MCF 10A (cell line): ENCODE measurements around the gene NES. TPM values are rescaled to one million over a fixed set of nuclear protein-coding genes. Genes with fewer than 3 reads are reported as not detected.

Source experiments
- BruUV-seq: library from RNA; stranded (reverse); fragments of 400-500 nt; replicated peaks from 2 replicates; lab custom pipeline; 2021; lab: Mats Ljungman, UMichigan
- CTCF ChIA-PET: fragments of 300-600 bp; sonication (Branson Sonifier 250); formaldehyde crosslinking; extraction: SDS; loops from one replicate; lab custom pipeline; 2021; ENCODE audit warnings: antibody characterized with exemption, inconsistent platforms; lab: Yijun Ruan, JAX
- POLR2A ChIA-PET: fragments of 300-600, 350-650 bp; sonication (Branson Sonifier 250); formaldehyde crosslinking; extraction: SDS; loops from one replicate; lab custom pipeline; 2020; ENCODE audit warnings: antibody characterized with exemption, inconsistent platforms; lab: Yijun Ruan, JAX
- DNase-seq: peaks from one replicate; pipeline ENCODE4 v3.0.0-alpha.2; 2018; ENCODE audit not compliant: unreplicated experiment
- H3K27ac Mint-ChIP-seq: one replicate; pipeline ENCODE4 v1.8.0; 2022; ENCODE audit warnings: mild to moderate bottlenecking, low read depth, mixed read lengths; ENCODE audit not compliant: unreplicated experiment
- H3K27me3 Mint-ChIP-seq: one replicate; pipeline ENCODE4 v1.8.0; 2022; ENCODE audit warnings: mixed read lengths; ENCODE audit not compliant: insufficient read depth, unreplicated experiment
- H3K36me3 Mint-ChIP-seq: one replicate; pipeline ENCODE4 v1.8.0; 2022; ENCODE audit warnings: mild to moderate bottlenecking, moderate library complexity, mixed read lengths; ENCODE audit not compliant: insufficient read depth, unreplicated experiment
- H3K4me1 Mint-ChIP-seq: one replicate; pipeline ENCODE4 v1.8.0; 2022; ENCODE audit warnings: mixed read lengths; ENCODE audit not compliant: insufficient read depth, unreplicated experiment
- H3K4me3 Mint-ChIP-seq: one replicate; pipeline ENCODE4 v1.8.0; 2022; ENCODE audit warnings: mild to moderate bottlenecking, moderate library complexity, mixed read lengths; ENCODE audit not compliant: unreplicated experiment
- H3K9me3 Mint-ChIP-seq: one replicate; pipeline ENCODE4 v1.8.0; 2022; ENCODE audit warnings: mixed read lengths; ENCODE audit not compliant: unreplicated experiment
- CTCF ChIP-seq: fragments of 200-600 bp; IDR thresholded peaks from one replicate; pipeline ENCODE4 v1.8.0; 2022; ENCODE audit warnings: antibody characterized with exemption, mild to moderate bottlenecking; ENCODE audit not compliant: unreplicated experiment
- intact Hi-C: fragments of 100-400 bp; cut with micrococcal nuclease; formaldehyde crosslinking; loops from 2 replicates; pipeline ENCODE4 v1.14.1; 2022
- total RNA-seq: library from RNA; stranded (reverse); gene quantifications from 2 replicates; pipeline ENCODE4 v1.2.3, GENCODE V29; 2022

NES gene
- total RNA-seq, 1 experiment from 2014 or later, result not detected

- Mint-ChIP-seq H3K9me3 (no peaks in the 10 kb centered on the region), H3K4me3 (no peak overlapping the region), H3K27ac (peak overlapping the region; percentile 50), H3K4me1 (peaks cover 26% of the 10 kb centered on the region), H3K27me3 (peaks cover 52% of the 10 kb centered on the region), H3K36me3 (no peaks in the 10 kb centered on the region)
- intact Hi-C loops, result no loop called here
- no peak for TF ChIP-seq CTCF
- ChIA-PET CTCF (interaction anchor here (0.5 to 47.2 kb wide), 8 partner anchors 2 to 167 kb away, joined by 3 to 2415 read pairs (median 98); partner anchors contain the start of genes CRABP2, ISG20L2, METTL25B and NES), POLR2A (interaction anchor here (0.6 to 9.7 kb wide), 3 partner anchors 34 to 193 kb away, joined by 3 to 187 read pairs (median 3); partner anchors contain the start of genes ISG20L2 and METTL25B)
- DNase-seq, result peak; percentile 55
- BruUV-seq, result no TSS peak
Measured at GRCh38 chr1:156692925-156693847, 16.0 kb upstream of the NES start.

GRCh38 chr1:156692441-156692924 lies 15.3 kb upstream of the NES start:
- H3K27ac Mint-ChIP-seq, result no peak overlapping the region
- H3K27me3 Mint-ChIP-seq, result peaks cover 51% of the 10 kb centered on the region
- H3K36me3 Mint-ChIP-seq, result no peaks in the 10 kb centered on the region
- peaks cover 26% of the 10 kb centered on the region for H3K4me1 Mint-ChIP-seq
- CTCF ChIA-PET, result interaction anchor here (0.6 to 47.2 kb wide), 7 partner anchors 15 to 167 kb away, joined by 3 to 2415 read pairs (median 43); partner anchors contain the start of genes CRABP2, INSRR, ISG20L2 and METTL25B
- no peaks in the 10 kb centered on the region for H3K9me3 Mint-ChIP-seq
- BruUV-seq, result no TSS peak
- no peak for DNase-seq
- intact Hi-C loops, result no loop called here
- no peak for TF ChIP-seq CTCF
- POLR2A ChIA-PET, result interaction anchor here (0.6 to 9.7 kb wide), 4 partner anchors 8 to 108 kb away, joined by 3 to 187 read pairs (median 34); partner anchors contain the start of genes CRABP2, ISG20L2 and METTL25B
- no peak overlapping the region for H3K4me3 Mint-ChIP-seq

- BruUV-seq, result no TSS peak
- intact Hi-C loops, result no loop called here
- Mint-ChIP-seq H3K27me3 (peaks cover 44% of the 10 kb centered on the region), H3K27ac (no peak overlapping the region), H3K4me1 (peaks cover 26% of the 10 kb centered on the region), H3K36me3 (no peaks in the 10 kb centered on the region), H3K4me3 (no peak overlapping the region), H3K9me3 (no peaks in the 10 kb centered on the region)
- ChIA-PET CTCF (interaction anchor here (0.5 to 47.2 kb wide), 12 partner anchors 14 to 198 kb away, joined by 3 to 2415 read pairs (median 26); partner anchors contain the start of genes CRABP2, INSRR, ISG20L2 and METTL25B), POLR2A (interaction anchor here (0.6 to 9.7 kb wide), 7 partner anchors 9 to 193 kb away, joined by 3 to 187 read pairs (median 7); partner anchors contain the start of genes CRABP2, ISG20L2 and METTL25B)
- TF ChIP-seq CTCF, result no peak
- peak; percentile 69 for DNase-seq
Measured at GRCh38 chr1:156691665-156692440, 14.6 kb upstream of the NES start.
